Neural cell (in vitro differentiated cells): Measurements from ENCODE around the gene CASZ1. TPM values are rescaled to one million over a fixed set of nuclear protein-coding genes. Genes with fewer than 3 reads are reported as not detected.

ENCODE experiments used
- H2AFZ ChIP-seq: fragments of 200-600, 300-800 bp; sonication (generic), shearing (Covaris generic); 2 replicates; pipeline ENCODE4 v1.6.0; 2014; ENCODE audit warnings: low read depth, mild to moderate bottlenecking, antibody characterized with exemption, low read length, moderate library complexity
- H3F3A ChIP-seq: fragments of 200-600 bp; shearing (Covaris generic); 2 replicates; pipeline ENCODE4 v1.6.1; 2016; ENCODE audit warnings: mild to moderate bottlenecking, moderate library complexity, mixed read lengths, antibody characterized with exemption, low read length; ENCODE audit not compliant: insufficient read depth, poor library complexity, severe bottlenecking
- H3K27ac ChIP-seq: fragments of 200-600, 300-800 bp; sonication (generic), shearing (Covaris generic); 2 replicates; pipeline ENCODE4 v1.5.1; 2014; ENCODE audit warnings: mild to moderate bottlenecking, low read length, moderate library complexity
- H3K27me3 ChIP-seq: fragments of 300-800, 200-600 bp; sonication (generic), shearing (Covaris generic); 2 replicates; pipeline ENCODE4 v1.6.0; 2014; ENCODE audit warnings: mild to moderate bottlenecking, low read depth, low read length, moderate library complexity; ENCODE audit not compliant: insufficient read depth
- H3K36me3 ChIP-seq: fragments of 300-800, 200-600 bp; sonication (generic), shearing (Covaris generic); 2 replicates; pipeline ENCODE4 v1.5.1; 2014; ENCODE audit warnings: mild to moderate bottlenecking, antibody characterized with exemption, low read length, moderate library complexity; ENCODE audit not compliant: insufficient read depth
- H3K4me2 ChIP-seq: fragments of 300-800, 200-600 bp; sonication (generic), shearing (Covaris generic); 2 replicates; pipeline ENCODE4 v1.6.0; 2014; ENCODE audit warnings: mild to moderate bottlenecking, low read length
- H3K4me3 ChIP-seq: fragments of 300-800, 200-600 bp; sonication (generic), shearing (Covaris generic); 2 replicates; pipeline ENCODE4 v1.5.1; 2014; ENCODE audit warnings: mild to moderate bottlenecking, low read length, moderate library complexity
- H3K79me2 ChIP-seq: fragments of 200-600 bp; shearing (Covaris generic); replicated peaks from 2 replicates; pipeline ENCODE4 v1.6.0; 2014; ENCODE audit warnings: mild to moderate bottlenecking, low read length, moderate library complexity; ENCODE audit not compliant: insufficient read depth
- H3K9ac ChIP-seq: fragments of 300-800, 200-600 bp; sonication (generic), shearing (Covaris generic); 2 replicates; pipeline ENCODE4 v1.6.1; 2016; ENCODE audit warnings: mild to moderate bottlenecking, low read length, mixed read lengths
- H3K9me2 ChIP-seq: fragments of 200-600 bp; shearing (Covaris generic); 2 replicates; pipeline ENCODE4 v1.6.1; 2016; ENCODE audit warnings: mild to moderate bottlenecking, low read length, mixed read lengths; ENCODE audit not compliant: insufficient read depth
- H3K9me3 ChIP-seq: fragments of 200-600, 300-800 bp; sonication (generic), shearing (Covaris generic); 2 replicates; pipeline ENCODE4 v1.6.1; 2016; ENCODE audit warnings: mild to moderate bottlenecking, mixed run types, low read length, moderate library complexity, mixed read lengths
- H4K20me1 ChIP-seq: fragments of 200-600 bp; shearing (Covaris generic); 2 replicates; pipeline ENCODE4 v1.6.1; 2016; ENCODE audit warnings: mild to moderate bottlenecking, mixed run types; ENCODE audit not compliant: insufficient read depth
- EP300 ChIP-seq: fragments of 450-650 bp; conservative IDR thresholded peaks from 2 replicates; pipeline ENCODE4 v1.6.1; 2014; ENCODE audit warnings: antibody characterized with exemption, mild to moderate bottlenecking, moderate library complexity; ENCODE audit not compliant: poor library complexity, severe bottlenecking
- EZH2 ChIP-seq: fragments of 200-600, 300-800 bp; shearing (Covaris generic), sonication (generic); IDR thresholded peaks from 2 replicates; pipeline ENCODE4 v1.6.1; 2014; ENCODE audit warnings: antibody characterized with exemption, low read length, borderline replicate concordance, mild to moderate bottlenecking; ENCODE audit not compliant: insufficient read depth, poor library complexity, severe bottlenecking
- MXI1 ChIP-seq: fragments of 450-650 bp; conservative IDR thresholded peaks from 2 replicates; pipeline ENCODE4 v1.6.1; 2014; ENCODE audit warnings: antibody characterized with exemption, mild to moderate bottlenecking; ENCODE audit not compliant: poor library complexity, severe bottlenecking
- POLR2AphosphoS5 ChIP-seq: IDR thresholded peaks from 2 replicates; pipeline ENCODE4 v1.6.1; 2012
- RAD21 ChIP-seq: fragments of 450-650 bp; conservative IDR thresholded peaks from 2 replicates; pipeline ENCODE4 v1.6.1; 2014; ENCODE audit warnings: antibody characterized with exemption, mild to moderate bottlenecking, moderate library complexity
- SMC3 ChIP-seq: fragments of 450-650 bp; conservative IDR thresholded peaks from 2 replicates; pipeline ENCODE4 v1.6.1; 2014; ENCODE audit warnings: antibody characterized with exemption, mild to moderate bottlenecking, moderate library complexity; ENCODE audit not compliant: poor library complexity
- TAF1 ChIP-seq: IDR thresholded peaks from 2 replicates; pipeline ENCODE4 v1.6.1; 2012; ENCODE audit warnings: low read depth
- polyA plus RNA-seq: library from polyadenylated mRNA; depleted of rRNA; stranded (reverse); fragments of >200 nt; gene quantifications from 2 replicates; pipeline ENCODE4 v1.2.3, GENCODE V29; 2014
- TF ChIP-seq, protein P1 (sequence below): fragments of 450-650 bp; IDR thresholded peaks from 2 replicates; pipeline ENCODE4 v1.5.1; 2014; ENCODE audit warnings: antibody characterized with exemption, mild to moderate bottlenecking, moderate library complexity; ENCODE audit not compliant: poor library complexity, severe bottlenecking
- TF ChIP-seq, protein P2 (sequence below): IDR thresholded peaks from 2 replicates; pipeline ENCODE4 v1.6.1; 2012; ENCODE audit warnings: borderline replicate concordance

The CASZ1 gene
- polyA plus RNA-seq, 1 donor from 2014 or later, result 0.27 TPM

DNA sequence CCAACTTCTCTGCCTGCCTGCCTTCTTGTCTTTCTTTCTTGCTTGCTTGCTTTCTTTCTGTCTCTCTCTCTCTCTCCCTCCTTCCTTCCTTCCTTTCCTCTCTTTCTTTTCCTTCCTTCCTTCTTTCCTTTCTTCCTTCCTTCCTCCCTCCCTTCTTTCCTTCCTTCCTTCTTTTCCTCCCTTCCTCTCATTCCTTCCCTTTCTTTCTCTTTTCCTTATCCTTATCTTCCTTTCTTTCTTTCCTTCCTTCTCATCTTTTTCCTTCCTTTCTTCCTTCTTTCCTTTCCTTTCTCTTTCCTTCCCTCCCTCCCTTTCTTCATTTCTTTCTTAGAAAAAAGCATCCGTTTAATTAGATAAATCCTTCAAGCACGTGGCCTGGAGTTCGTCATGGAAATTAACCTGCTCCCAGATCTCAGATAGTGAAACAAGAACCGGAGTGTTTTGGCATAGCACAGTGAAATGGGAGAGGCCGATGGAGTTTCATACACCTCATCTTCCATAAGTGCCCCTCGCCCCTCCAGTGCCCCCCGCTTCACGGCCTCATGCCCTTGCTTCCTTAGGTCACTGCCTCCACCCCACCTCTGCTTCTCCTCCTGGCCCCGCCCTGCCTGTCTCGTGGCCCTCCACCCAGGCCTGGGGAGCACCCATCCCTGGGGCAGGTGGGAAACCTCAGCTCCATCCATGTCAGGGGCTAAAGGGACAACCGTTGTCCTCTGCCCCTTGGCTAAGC is 11.3 kb downstream of the CASZ1 start:
- Histone ChIP-seq H2AFZ (no peak overlapping the region), H3K27ac (no peak overlapping the region), H3K4me3 (no peak overlapping the region), H3K9ac (no peak overlapping the region), H3K79me2 (no peaks in the 10 kb centered on the region), H4K20me1 (no peaks in the 10 kb centered on the region), H3K9me3 (no peaks in the 10 kb centered on the region), H3K27me3 (no peaks in the 10 kb centered on the region), H3K36me3 (no peaks in the 10 kb centered on the region), H3K4me2 (no peak overlapping the region), H3K9me2 (no peaks in the 10 kb centered on the region), H3F3A (no peaks in the 10 kb centered on the region)
- TF ChIP-seq POLR2AphosphoS5 (no peak), EP300 (no peak), RAD21 (no peak), SMC3 (no peak), EZH2 (no peak), MXI1 (no peak), TAF1 (no peak)
- TF ChIP-seq, protein P1, sequence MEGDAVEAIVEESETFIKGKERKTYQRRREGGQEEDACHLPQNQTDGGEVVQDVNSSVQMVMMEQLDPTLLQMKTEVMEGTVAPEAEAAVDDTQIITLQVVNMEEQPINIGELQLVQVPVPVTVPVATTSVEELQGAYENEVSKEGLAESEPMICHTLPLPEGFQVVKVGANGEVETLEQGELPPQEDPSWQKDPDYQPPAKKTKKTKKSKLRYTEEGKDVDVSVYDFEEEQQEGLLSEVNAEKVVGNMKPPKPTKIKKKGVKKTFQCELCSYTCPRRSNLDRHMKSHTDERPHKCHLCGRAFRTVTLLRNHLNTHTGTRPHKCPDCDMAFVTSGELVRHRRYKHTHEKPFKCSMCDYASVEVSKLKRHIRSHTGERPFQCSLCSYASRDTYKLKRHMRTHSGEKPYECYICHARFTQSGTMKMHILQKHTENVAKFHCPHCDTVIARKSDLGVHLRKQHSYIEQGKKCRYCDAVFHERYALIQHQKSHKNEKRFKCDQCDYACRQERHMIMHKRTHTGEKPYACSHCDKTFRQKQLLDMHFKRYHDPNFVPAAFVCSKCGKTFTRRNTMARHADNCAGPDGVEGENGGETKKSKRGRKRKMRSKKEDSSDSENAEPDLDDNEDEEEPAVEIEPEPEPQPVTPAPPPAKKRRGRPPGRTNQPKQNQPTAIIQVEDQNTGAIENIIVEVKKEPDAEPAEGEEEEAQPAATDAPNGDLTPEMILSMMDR, result no peak
- TF ChIP-seq, protein P2, sequence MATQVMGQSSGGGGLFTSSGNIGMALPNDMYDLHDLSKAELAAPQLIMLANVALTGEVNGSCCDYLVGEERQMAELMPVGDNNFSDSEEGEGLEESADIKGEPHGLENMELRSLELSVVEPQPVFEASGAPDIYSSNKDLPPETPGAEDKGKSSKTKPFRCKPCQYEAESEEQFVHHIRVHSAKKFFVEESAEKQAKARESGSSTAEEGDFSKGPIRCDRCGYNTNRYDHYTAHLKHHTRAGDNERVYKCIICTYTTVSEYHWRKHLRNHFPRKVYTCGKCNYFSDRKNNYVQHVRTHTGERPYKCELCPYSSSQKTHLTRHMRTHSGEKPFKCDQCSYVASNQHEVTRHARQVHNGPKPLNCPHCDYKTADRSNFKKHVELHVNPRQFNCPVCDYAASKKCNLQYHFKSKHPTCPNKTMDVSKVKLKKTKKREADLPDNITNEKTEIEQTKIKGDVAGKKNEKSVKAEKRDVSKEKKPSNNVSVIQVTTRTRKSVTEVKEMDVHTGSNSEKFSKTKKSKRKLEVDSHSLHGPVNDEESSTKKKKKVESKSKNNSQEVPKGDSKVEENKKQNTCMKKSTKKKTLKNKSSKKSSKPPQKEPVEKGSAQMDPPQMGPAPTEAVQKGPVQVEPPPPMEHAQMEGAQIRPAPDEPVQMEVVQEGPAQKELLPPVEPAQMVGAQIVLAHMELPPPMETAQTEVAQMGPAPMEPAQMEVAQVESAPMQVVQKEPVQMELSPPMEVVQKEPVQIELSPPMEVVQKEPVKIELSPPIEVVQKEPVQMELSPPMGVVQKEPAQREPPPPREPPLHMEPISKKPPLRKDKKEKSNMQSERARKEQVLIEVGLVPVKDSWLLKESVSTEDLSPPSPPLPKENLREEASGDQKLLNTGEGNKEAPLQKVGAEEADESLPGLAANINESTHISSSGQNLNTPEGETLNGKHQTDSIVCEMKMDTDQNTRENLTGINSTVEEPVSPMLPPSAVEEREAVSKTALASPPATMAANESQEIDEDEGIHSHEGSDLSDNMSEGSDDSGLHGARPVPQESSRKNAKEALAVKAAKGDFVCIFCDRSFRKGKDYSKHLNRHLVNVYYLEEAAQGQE, result no peak

DNA sequence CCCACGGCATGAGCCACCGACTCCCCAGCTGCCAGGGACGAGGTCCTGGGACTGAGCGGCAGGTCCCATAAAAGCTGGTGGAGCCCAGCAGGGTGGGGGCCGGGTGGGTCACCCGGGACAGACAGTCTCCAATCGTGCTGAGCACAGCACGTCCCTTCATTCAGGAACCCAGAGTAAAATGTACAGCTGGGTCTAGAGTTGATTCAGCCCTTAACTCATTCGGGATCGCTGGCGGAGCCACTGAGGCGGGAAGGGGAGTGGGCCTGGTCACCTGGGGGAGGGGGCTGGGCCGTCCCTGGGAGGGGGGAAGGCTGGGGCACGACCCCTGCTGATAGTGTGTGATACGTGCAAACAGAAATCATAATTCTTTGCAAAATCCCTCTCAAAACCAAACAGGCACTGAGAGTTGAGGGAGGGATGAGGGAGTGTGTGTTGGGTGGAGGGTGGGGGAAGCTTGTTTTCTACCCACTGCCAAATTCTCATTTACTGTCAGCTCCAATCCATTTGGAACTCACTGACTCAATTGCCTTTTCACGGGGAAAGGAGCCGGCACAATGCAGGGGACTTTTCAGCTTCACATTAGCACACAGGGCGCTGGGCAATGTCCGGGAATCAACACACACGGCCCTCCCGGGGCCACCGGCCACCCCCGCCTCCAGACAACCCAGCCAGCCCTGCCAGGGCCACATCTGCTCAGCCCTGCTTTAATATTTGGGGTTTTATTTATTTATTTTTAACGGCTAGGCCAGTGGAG is 13.8 kb downstream of the CASZ1 start:
- Histone ChIP-seq H3K79me2 (no peaks in the 10 kb centered on the region), H3K4me3 (no peak overlapping the region), H2AFZ (no peak overlapping the region), H4K20me1 (no peaks in the 10 kb centered on the region), H3K4me2 (no peak overlapping the region), H3K9me2 (no peaks in the 10 kb centered on the region), H3F3A (no peaks in the 10 kb centered on the region), H3K27ac (no peak overlapping the region), H3K9ac (no peak overlapping the region), H3K36me3 (no peaks in the 10 kb centered on the region), H3K9me3 (no peaks in the 10 kb centered on the region), H3K27me3 (no peaks in the 10 kb centered on the region)
- TF ChIP-seq, protein P2, result no peak
- TF ChIP-seq TAF1 (no peak), POLR2AphosphoS5 (no peak), EP300 (no peak), RAD21 (no peak), EZH2 (no peak), MXI1 (no peak), SMC3 (no peak)
- TF ChIP-seq, protein P1, result no peak
